Chondrocyte (in vitro differentiated cells): ENCODE data around the gene MAP2K6. TPM values are rescaled to one million over a fixed set of nuclear protein-coding genes. Genes with fewer than 3 reads are reported as not detected.

ENCODE experiments used
- DNase-seq: peaks from one replicate; pipeline ENCODE4 v3.0.0; 2021; ENCODE audit warnings: mixed read lengths, low spot score
- H3K27ac Mint-ChIP-seq: one replicate; pipeline ENCODE4 v1.8.0; 2021; ENCODE audit warnings: mild to moderate bottlenecking, moderate library complexity, mixed read lengths; ENCODE audit not compliant: unreplicated experiment
- H3K27me3 Mint-ChIP-seq: 2 replicates; pipeline ENCODE4 v1.8.0; 2021; ENCODE audit warnings: low read depth, mixed read lengths
- H3K36me3 Mint-ChIP-seq: 2 replicates; pipeline ENCODE4 v1.8.0; 2021; ENCODE audit warnings: low read depth, mixed read lengths
- H3K4me1 Mint-ChIP-seq: 2 replicates; pipeline ENCODE4 v1.8.0; 2021; ENCODE audit warnings: low read depth, mild to moderate bottlenecking, mixed read lengths
- H3K4me3 Mint-ChIP-seq: one replicate; pipeline ENCODE4 v1.8.0; 2021; ENCODE audit warnings: mild to moderate bottlenecking, moderate library complexity, mixed read lengths; ENCODE audit not compliant: unreplicated experiment
- H3K9me3 Mint-ChIP-seq: 2 replicates; pipeline ENCODE4 v1.8.0; 2021; ENCODE audit warnings: low read depth, mixed read lengths
- total RNA-seq: library from RNA; stranded (reverse); gene quantifications from 3 replicates; pipeline ENCODE4 v1.2.1, GENCODE V29; 2021
- TF ChIP-seq, protein P1 (sequence below): fragments of 200-600 bp; sonication (generic); IDR thresholded peaks from 2 replicates; pipeline ENCODE4 v1.5.0; 2021; ENCODE audit warnings: antibody characterized with exemption, mild to moderate bottlenecking, moderate library complexity

Gene MAP2K6
- total RNA-seq, 1 donor from 2014 or later, result 0.75 TPM

DNA sequence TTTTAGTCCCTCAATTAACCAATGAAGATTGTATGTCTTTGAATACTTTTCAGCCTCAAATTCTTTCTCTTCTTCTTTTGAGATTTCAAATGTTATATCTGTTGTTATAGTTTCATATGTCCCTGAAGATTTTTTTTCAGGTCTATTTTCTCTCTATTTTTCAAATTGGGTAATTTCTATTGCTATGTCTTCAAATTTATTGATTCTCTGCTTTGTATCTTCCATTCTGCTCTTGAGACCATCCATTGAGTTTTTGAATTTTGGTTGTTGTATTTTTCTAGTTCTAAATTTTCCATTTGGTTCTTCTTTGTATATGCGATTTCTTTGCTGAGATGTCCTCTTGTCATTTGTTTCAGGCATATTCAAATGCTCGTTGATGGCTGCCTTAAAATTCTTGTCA lies 26.7 kb downstream of the MAP2K6 start:
- Mint-ChIP-seq H3K4me3 (no peak overlapping the region), H3K36me3 (peaks cover 4% of the 10 kb centered on the region), H3K27me3 (no peaks in the 10 kb centered on the region), H3K9me3 (peaks cover 10% of the 10 kb centered on the region), H3K4me1 (no peaks in the 10 kb centered on the region), H3K27ac (no peak overlapping the region)
- TF ChIP-seq, protein P1, sequence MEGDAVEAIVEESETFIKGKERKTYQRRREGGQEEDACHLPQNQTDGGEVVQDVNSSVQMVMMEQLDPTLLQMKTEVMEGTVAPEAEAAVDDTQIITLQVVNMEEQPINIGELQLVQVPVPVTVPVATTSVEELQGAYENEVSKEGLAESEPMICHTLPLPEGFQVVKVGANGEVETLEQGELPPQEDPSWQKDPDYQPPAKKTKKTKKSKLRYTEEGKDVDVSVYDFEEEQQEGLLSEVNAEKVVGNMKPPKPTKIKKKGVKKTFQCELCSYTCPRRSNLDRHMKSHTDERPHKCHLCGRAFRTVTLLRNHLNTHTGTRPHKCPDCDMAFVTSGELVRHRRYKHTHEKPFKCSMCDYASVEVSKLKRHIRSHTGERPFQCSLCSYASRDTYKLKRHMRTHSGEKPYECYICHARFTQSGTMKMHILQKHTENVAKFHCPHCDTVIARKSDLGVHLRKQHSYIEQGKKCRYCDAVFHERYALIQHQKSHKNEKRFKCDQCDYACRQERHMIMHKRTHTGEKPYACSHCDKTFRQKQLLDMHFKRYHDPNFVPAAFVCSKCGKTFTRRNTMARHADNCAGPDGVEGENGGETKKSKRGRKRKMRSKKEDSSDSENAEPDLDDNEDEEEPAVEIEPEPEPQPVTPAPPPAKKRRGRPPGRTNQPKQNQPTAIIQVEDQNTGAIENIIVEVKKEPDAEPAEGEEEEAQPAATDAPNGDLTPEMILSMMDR, result no peak
- DNase-seq, result no peak

DNA sequence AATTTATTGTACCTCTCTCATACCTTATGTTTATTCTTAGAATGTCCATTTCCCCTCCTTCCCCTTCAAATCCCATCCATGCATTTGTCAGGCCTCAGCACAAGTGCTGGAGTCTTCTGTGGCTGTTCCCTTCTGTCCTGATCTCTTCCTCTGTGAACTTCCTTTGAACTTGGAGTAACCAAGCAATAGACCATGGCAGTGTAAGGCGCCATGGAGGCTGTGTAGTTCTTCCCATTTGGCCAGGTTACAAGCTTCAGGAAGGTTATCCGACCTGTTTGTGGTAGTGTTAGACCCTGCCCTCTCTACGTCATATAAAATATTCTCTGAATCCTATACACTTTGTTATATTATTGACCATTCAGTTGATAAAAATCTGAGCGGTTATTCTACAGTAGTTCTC lies 28.6 kb downstream of the MAP2K6 start:
- no peaks in the 10 kb centered on the region for H3K27me3 Mint-ChIP-seq
- H3K4me3 Mint-ChIP-seq, result no peak overlapping the region
- no peak overlapping the region for H3K27ac Mint-ChIP-seq
- peaks cover 1% of the 10 kb centered on the region for H3K4me1 Mint-ChIP-seq
- TF ChIP-seq, protein P1, result no peak
- no peak for DNase-seq
- peaks cover 4% of the 10 kb centered on the region for H3K36me3 Mint-ChIP-seq
- H3K9me3 Mint-ChIP-seq, result peaks cover 10% of the 10 kb centered on the region

DNA sequence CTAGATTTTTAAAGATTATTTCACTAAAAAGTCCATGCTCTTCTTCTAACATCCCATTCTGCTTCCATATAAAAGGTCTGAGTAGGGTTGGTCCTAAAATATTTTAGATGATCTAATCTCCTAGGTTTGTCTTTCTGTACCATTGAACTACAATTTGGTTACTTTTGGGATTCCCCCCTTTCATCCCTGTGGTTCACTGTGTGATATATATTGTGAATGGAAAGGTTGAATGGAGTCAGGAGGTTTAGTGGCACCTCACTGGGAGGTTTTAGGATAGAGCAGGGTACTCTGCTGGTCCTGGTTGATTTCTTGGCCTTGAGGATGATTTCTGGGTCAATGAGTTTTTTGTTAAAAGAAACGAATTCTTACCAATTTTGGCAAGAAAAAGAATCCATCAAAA lies 29.5 kb downstream of the MAP2K6 start:
- DNase-seq, result no peak
- Mint-ChIP-seq H3K9me3 (peaks cover 10% of the 10 kb centered on the region), H3K27me3 (no peaks in the 10 kb centered on the region), H3K4me3 (no peak overlapping the region), H3K36me3 (peaks cover 4% of the 10 kb centered on the region), H3K27ac (no peak overlapping the region), H3K4me1 (peaks cover 8% of the 10 kb centered on the region)
- TF ChIP-seq, protein P1, result no peak

DNA sequence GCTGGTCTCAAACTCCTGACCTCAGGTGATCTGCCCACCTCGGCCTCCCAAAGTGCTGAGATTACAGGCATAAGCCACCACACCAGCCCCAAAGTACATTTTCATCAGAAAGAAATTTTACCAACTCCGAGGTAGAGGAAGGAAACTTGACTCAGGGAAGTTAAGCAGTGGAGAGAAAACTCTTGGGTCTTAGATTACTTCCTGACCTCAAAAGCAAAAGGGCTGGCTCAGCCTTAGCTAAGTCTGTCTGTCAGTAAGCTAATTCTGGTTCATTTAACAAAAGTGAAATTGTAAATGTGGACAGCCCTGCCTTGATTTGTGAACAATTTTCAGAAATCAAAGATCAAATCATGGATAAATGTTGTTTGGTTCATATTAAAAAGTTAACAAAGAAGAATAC lies 30.6 kb downstream of the MAP2K6 start:
- Mint-ChIP-seq H3K4me1 (peaks cover 8% of the 10 kb centered on the region), H3K36me3 (peaks cover 4% of the 10 kb centered on the region), H3K4me3 (no peak overlapping the region), H3K27ac (no peak overlapping the region), H3K27me3 (no peaks in the 10 kb centered on the region), H3K9me3 (peaks cover 7% of the 10 kb centered on the region)
- TF ChIP-seq, protein P1, result no peak
- DNase-seq, result no peak

DNA sequence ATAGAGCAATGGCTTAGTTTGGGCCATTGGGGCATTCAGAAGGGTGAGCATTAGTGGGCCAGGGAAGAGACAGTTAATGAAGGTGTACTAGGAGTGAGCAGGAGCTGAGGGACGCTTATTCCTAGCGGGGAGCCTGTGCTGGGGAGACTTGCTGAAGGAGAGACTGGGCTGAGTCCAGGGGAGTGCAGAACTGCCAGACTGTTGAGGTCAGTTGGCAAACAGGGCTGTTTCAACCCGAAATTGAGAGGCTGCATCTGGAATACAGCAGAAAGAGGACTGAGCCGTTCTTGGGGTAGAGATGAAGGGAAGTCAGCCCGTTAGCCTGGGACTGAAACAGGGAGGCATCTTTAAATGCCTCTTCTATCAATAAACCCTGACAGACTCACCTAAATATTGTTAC lies 33.2 kb downstream of the MAP2K6 start:
- no peak overlapping the region for H3K4me3 Mint-ChIP-seq
- peaks cover 3% of the 10 kb centered on the region for H3K9me3 Mint-ChIP-seq
- H3K4me1 Mint-ChIP-seq, result peaks cover 17% of the 10 kb centered on the region
- H3K36me3 Mint-ChIP-seq, result no peaks in the 10 kb centered on the region
- no peak for DNase-seq
- no peaks in the 10 kb centered on the region for H3K27me3 Mint-ChIP-seq
- TF ChIP-seq, protein P1, result no peak
- H3K27ac Mint-ChIP-seq, result no peak overlapping the region
